Stimulated activated CD4-positive, alpha-beta T cell treated with anti-CD3 and anti-CD28 coated beads, TNF-alpha, amount 100 ng/mL, for 48 hours (primary cell): ENCODE measurements around the gene TUBB6.

Experiments used
- DNase-seq, 3 donors: peaks; one replicate each; pipeline ENCODE4 v3.0.0-alpha.2; 2020; ENCODE audit warnings: low read depth in 3 of 3

Gene TUBB6

DNA sequence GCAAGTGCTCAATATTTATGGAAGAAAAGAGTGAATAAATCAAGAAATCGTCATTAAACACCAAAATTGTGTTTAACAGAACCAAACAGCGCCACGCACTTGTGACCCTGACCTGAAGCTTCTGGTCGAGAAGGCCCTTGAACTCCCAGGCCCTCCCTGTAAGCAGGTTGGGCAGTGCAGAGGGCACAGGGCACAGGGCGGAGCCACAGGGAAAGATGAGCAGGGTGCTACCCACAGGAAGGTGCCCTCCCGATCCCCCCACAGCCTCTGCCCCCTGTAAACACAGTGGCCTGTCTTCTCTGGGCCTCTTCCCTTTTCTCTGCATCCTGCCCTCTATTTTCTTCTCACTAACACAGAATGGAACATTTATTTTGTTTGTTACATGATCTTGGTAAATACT, 16.9 kb upstream of the TUBB6 start:
- DNase-seq = no peak

DNA sequence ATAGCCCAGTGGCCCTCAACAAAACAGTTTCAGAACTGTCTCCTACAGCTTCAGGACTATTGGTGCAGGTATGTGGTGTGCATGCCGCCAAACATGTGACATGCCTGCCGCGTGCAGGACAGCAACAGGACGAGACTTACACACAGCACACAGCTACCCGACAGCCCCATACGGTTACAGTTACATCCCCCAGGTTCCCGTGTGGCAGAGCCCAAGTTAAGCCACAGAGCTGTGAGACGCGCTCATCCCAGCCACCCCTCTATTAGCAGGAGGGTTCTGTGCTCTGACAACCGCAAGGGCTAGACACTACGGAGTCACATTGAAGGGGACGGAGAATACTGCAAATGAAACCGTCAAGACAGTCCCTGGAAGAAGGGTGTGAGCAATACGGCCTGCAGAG, 16.4 kb upstream of the TUBB6 start:
- no peak for DNase-seq

GRCh38 chr18:12293831-12294230, 14.2 kb upstream of the TUBB6 start:
- no peak for DNase-seq

DNA sequence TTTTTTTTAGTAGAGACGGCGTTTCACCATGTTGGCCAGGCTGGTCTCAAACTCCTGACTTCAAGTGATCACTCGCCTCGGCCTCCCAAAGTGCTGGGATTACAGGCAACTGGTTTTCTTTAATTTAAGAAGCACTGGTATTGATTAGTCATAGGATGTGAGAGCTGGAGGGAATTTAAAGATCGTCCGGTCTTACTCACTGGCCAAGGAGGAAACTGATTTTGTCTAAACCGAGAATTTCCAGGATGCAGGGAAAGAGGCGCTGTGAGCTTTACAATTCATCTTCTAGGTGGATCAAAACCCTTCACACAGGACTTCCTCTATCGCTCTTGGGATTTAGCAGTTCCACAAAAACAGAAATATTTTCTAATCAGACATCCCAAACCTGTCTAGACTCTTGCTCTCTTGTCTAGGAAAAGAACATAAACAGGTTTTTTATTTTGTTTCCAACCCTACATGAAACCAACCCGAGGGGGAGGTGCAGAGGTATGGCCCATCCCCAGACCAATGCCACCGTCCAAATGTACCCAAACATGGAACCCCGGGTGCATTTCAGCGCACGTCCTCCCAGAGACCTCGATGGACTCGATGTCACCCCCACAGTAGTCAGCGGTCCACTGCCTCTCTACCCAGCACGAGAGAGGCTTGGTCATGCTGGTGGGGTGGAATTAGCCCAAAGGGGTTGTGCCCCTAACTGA, 12.5 kb upstream of the TUBB6 start:
- DNase-seq = no peak

- DNase-seq = no peak
Observed at GRCh38 chr18:12296087-12296403, 12.0 kb upstream of the TUBB6 start.

DNA sequence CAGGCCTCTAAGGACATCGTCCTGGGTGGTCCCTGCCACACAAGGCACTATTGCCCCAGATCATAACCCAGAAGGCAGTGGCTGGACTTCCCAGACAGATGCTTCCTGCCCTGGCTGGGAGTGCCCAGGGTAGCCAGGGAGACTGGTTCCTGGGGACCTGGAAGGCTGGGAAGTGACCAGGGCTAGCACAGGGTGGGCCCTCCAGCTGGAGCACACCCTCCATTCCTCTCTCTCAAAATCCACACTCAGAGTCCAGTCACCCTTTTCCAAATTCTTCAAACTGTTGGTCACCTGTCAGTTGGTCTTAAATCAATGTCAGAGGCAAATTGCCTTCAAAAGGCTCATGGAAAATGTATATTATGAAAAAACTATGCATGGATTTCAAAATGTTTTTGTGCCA, 11.6 kb upstream of the TUBB6 start:
- no peak for DNase-seq

- DNase-seq = no peak
Observed at GRCh38 chr18:12299862-12300261, 8.2 kb upstream of the TUBB6 start.

GRCh38 chr18:12301263-12302005, 6.6 kb upstream of the TUBB6 start:
- DNase-seq = no peak

- DNase-seq = no peak
Observed at GRCh38 chr18:12302391-12303147, 5.5 kb upstream of the TUBB6 start.

DNA sequence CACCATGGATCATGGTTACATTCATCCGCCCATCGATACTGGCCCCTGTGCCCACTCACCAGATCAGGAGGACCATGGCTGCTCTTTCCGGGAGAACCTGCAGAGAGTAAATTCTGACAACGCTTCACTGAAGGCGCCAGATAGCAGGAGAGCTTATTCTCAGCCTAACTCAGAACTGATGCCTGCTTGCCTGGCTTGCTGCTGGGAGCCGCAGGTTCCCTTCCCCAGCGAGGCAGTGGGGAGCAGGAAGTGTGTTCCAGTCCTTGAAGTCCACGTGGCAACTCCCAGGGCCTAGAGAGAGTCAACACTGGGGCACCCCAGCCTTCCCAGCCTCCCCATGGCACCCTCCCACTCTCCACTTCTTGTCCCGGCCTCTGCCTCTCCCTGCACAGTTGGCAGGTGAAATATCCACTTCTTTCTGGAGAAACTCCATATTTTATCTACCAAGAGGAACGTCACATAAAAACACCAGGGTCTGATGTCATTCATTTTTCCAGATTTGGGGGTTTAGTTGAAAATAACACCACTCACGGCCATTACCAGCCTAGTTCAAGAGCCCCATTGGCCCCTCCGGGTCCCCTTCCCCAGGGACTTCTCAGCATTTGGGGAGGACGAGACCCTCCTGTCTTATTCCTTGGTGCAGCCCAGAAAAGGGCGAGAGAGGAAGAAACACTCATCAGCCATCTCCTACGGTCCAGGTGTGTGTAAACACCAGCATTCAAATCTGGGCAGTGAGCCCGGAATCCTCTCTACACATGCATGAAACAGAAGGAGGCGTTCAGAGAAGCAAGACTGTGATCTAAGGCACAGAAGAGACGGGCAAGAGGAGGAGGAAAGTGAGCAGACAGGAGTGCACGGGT, 3.5 kb upstream of the TUBB6 start:
- no peak for DNase-seq

GRCh38 chr18:12305211-12305610, 2.8 kb upstream of the TUBB6 start:
- DNase-seq = no peak

DNA sequence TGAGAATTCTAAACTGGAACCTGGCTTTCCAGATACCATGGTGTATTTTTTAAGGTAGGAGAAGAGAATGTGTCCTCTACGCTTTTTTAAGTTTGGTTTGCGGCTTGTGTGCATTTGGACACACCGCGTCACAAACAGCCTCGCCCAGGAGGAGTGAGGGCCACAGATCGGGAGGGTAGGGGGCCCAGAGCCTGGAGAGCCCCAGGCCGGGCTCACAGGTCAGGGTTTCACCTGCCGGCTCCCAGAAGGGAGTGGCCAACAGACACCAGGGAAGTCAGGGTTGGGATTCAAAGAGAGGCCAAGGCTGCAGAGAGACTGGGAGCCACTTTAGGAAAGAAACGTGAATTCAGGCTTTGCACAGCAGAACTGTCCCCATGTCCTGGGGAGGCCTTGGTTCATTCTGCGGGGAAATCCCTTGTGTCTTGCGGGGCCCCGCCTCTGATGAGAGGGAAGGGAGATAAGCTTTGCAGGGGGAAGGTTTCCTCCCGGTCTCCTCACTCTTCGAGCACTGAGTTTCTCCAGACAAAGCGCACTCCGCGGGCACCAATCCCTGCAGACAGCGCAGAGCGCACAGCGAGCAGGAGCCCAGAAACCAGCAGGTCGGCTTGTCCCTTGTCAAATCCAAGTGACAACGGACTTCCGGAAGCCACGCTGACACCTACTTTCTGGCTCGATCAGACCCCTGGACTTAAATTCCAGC, 2.0 kb upstream of the TUBB6 start:
- DNase-seq = no peak

GRCh38 chr18:12306752-12307700, 1.0 kb upstream of the TUBB6 start:
- DNase-seq = no peak

- DNase-seq = peak in 1 of 3 donors; percentile 22
Observed at GRCh38 chr18:12308386-12309100, 502 bp downstream of the TUBB6 start.

- DNase-seq = no peak
Observed at GRCh38 chr18:12309683-12310198, 1.7 kb downstream of the TUBB6 start.

GRCh38 chr18:12310762-12311161, 2.7 kb downstream of the TUBB6 start:
- no peak for DNase-seq

- DNase-seq = no peak
Observed at GRCh38 chr18:12312976-12313375, 4.9 kb downstream of the TUBB6 start.

DNA sequence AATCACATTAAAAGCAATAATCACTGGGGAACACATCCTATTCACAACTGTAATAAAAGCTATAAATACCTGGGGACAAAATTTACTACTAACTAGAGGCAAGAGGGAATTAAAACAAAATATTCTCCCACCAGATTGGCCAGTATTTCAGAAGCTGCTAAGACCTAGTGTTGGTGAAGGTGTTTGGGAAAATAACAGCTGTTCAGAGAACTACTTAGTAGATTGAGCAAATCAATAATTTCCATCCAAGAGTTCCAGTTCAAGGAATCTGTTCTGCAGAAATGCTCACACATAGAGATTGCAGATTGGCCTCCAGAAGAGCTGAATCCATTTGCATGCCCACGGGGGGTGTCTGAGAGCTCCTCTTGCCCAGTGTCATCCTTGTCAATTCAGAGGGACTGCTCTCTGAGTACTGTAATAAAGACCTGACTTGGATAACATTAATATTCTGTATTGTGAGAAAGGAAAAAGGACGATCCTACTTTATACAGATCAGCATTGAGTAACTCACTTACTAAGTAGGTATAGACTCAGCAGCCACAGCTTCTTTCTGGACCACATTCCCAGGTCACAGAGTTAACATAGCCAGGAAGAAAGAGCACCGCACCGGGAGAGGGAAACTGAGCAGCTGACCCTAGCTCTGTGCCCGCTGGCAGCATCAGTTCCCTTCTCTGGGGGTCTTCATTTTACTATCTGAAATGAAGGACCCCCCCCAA, 5.6 kb downstream of the TUBB6 start:
- DNase-seq = no peak
